ENCODE measurements around the gene MYO15B. TPM values are rescaled to one million over a fixed set of nuclear protein-coding genes. Genes with fewer than 3 reads are reported as not detected.
A peak's percentile ranks its signal among the peaks of the same experiment; 100 is the strongest.

Gene MYO15B
- total RNA-seq, 1 donor from 2014 or later = 5.4 TPM

DNA sequence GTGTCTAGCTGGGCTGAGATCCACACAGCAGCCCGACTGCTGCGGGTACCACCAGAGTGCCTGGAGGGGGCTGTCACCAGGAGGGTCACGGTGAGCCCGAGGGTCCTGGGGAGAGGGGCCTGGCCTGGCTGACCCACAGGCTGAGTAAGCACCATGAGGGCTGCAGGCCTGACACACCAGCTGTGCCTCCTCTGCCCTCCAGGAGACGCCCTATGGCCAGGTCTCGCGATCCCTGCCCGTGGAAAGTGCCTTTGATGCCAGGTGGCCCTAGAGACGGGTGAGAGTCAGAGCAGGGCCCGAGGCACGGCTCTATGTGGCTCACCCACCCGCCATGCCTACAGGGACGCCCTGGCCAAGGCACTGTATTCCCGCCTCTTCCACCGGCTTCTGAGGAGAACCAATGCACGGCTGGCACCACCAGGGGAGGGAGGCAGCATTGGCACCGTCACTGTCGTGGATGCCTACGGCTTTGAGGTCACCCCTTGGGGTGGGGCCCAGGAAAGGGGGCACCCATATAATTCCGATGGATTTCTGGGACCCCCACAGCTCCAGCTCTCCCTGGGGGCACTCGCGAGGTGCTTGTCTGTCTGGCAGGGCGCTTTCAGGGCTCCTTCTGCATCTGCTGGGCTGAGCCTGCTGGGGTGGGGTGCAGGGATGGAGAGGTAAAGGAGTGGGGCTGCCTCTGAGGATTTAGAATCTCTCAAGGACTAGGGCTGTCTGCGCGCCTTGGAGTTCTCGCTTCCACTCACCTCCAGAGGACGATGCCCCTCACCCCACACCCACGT, 7.1 kb downstream of the MYO15B start:
- no peak overlapping the region for H3K4me3 ChIP-seq (ENCODE audit: low read depth, low read length)
- TF ChIP-seq, protein P1, sequence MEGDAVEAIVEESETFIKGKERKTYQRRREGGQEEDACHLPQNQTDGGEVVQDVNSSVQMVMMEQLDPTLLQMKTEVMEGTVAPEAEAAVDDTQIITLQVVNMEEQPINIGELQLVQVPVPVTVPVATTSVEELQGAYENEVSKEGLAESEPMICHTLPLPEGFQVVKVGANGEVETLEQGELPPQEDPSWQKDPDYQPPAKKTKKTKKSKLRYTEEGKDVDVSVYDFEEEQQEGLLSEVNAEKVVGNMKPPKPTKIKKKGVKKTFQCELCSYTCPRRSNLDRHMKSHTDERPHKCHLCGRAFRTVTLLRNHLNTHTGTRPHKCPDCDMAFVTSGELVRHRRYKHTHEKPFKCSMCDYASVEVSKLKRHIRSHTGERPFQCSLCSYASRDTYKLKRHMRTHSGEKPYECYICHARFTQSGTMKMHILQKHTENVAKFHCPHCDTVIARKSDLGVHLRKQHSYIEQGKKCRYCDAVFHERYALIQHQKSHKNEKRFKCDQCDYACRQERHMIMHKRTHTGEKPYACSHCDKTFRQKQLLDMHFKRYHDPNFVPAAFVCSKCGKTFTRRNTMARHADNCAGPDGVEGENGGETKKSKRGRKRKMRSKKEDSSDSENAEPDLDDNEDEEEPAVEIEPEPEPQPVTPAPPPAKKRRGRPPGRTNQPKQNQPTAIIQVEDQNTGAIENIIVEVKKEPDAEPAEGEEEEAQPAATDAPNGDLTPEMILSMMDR (conservative IDR thresholded peaks at IDR 0.05; ENCODE audit: low read depth, low read length) = no peak
- no peak for DNase-seq (ENCODE audit: low read depth)

DNA sequence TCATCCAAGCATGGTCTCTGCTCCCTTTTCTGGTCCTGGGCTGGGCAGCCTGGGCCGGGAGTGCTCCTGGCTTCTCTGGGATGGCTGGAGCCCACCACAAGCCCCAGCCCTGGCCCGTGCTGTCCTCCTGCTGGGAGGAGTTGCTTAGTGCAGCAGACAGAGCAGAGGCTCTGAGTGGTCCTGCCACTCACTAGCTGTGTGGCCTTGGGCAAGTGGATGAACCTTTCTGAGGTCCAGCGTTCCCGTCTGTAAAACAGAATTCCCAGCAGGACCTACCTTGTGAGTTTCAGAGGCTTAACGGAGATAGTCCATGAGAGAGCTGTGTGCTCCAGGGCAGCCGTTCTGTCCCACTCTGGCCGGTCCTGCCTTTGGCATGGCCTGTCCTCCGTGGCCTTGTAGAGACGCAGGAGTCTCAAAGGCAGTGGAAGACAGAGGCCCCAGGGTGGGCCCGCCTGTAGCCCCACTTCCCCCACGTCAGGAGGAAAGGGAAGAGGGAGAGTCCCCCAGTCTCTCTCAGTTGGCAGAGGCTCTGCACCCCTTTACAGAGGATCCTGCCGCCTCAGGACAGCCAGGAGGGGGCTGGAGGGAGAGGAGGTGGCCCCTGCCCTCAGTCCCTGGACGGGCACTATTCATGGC, 7.8 kb downstream of the MYO15B start:
- H3K4me3 ChIP-seq (ENCODE audit: low read depth, low read length) = no peak overlapping the region
- no peak for DNase-seq (ENCODE audit: low read depth)
- TF ChIP-seq, protein P1 (conservative IDR thresholded peaks at IDR 0.05; ENCODE audit: low read depth, low read length) = no peak

DNA sequence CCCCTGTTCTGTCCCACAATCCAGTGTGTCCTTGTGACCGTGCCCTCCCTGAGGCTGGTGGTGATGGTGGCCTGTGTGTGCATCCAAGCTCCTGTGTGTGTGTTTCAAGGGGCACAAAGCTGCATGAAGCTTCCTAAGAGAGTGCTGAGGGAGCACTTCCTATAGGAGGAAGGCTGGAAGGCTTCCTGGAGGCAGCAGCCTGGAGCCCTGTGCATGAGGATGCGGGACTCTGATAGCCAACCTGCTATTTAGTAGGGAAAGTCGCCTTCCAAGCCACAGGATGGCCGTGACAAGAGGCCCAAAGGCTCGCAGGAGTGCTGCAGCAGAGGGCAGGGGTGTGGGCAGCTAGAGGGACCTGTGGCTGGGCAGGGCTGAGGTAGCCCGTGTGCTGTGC, 8.3 kb downstream of the MYO15B start:
- DNase-seq (ENCODE audit: low read depth) = no peak
- H3K4me3 ChIP-seq (ENCODE audit: low read depth, low read length) = no peak overlapping the region
- TF ChIP-seq, protein P1 (conservative IDR thresholded peaks at IDR 0.05; ENCODE audit: low read depth, low read length) = no peak

DNA sequence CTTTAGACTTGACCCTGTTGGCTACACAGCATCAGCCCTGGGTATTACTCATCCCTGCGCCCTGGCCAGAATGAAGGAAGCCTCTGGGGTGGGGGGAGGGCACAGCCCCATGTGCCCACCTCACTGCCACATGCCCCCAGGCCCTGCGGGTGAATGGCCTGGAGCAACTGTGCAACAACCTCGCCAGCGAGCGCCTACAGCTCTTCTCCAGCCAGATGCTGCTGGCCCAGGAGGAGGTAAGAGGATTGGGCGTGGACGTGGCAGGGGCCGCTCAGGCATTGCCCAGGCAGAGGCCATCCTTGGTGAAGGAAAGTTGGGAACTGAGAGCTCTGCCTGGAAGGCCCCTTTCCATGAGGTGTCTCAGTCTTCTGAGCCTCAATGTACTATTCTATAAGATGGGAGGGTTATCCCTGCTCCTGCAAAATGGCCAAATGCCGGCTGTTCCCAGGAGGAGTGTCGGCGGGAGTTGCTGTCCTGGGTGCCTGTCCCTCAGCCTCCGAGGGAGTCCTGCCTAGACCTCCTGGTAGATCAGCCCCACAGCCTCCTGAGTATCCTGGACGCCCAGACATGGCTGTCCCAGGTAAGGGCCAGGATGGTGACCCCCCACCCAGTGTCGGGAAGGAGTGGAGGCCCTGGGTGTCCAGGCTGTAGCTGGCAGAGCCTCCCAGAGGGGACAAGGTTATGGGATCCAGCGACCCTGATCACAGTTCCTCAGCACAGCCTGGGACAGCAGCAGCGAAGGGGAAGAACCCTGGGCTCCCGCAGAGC, 8.9 kb downstream of the MYO15B start:
- DNase-seq (ENCODE audit: low read depth) = no peak
- H3K4me3 ChIP-seq (ENCODE audit: low read depth, low read length) = no peak overlapping the region
- TF ChIP-seq, protein P1 (conservative IDR thresholded peaks at IDR 0.05; ENCODE audit: low read depth, low read length) = no peak

DNA sequence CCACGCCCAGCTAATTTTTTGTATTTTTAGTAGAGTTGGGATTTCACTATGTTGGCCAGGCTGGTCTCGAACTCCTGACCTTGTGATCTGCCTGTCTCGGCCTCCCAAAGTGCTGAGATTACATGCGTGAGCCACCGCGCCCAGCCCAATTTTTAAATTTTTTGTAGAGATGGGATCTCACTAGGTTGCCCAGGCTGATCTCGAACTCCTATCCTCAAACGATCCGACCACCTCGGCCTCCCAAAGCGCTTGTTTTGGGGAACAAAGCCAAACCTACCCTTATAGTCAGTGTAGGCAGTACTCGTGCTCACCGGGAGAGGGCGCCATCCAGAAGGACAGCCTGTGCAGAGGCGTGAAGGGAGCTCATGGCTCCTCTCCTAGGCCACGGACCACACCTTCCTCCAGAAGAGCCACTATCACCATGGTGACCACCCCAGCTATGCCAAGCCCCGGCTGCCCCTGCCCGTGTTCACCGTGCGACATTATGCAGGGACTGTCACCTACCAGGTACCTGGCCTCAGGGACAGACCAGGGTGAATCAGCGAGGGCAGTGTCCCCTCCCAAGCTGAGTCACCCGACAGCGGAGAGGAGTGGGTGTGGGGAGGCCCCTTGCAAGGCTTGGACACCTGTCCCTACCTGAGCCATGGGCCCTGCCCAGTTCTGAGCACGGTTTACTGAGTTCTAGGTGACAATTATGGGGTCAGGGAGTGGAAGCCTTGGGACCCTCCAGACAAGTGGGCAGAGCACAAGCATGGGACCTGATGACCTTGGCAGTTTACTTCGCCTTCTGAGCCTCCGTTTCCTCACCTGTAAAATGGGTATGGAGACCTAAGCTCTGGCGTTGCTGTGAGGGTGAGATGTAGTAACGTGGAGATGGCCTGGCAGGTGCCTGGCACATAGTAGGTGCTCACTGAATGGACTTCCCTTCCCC, 13.7 kb downstream of the MYO15B start:
- H3K4me3 ChIP-seq (ENCODE audit: low read depth, low read length) = no peak overlapping the region
- TF ChIP-seq, protein P1 (conservative IDR thresholded peaks at IDR 0.05; ENCODE audit: low read depth, low read length) = peak; percentile 79
- no peak for DNase-seq (ENCODE audit: low read depth)

DNA sequence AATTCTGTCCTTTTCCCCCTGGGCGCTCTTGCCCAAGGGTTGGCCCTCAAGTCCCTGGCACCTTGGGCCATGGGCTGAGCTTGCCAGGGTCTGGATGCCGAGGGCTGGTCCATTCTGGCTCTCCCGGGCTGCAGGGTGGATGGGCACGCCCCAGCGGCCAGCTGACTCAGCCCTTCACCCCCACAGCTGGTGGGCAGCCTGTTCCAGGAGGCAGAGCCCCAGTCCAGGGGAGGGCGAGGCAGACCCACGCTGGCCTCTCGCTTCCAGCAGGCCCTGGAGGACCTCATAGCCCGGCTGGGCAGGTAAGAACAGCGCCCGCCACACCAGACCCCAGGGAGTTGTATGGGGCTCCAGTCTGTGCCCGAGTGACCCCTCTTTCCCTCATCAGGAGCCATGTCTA, 15.0 kb downstream of the MYO15B start:
- TF ChIP-seq, protein P1 (conservative IDR thresholded peaks at IDR 0.05; ENCODE audit: low read depth, low read length) = no peak
- no peak overlapping the region for H3K4me3 ChIP-seq (ENCODE audit: low read depth, low read length)
- DNase-seq (ENCODE audit: low read depth) = no peak

Measured in epithelial cell of proximal tubule (primary cell).